H1 (cell line): ENCODE data around the gene ZNF584. TPM values are rescaled to one million over a fixed set of nuclear protein-coding genes. Genes with fewer than 3 reads are reported as not detected.
A peak's percentile ranks its signal among the peaks of the same experiment; 100 is the strongest.

Experiments
- CTCF ChIA-PET: fragments of 300-600 bp; sonication (Branson Sonifier 250); formaldehyde crosslinking; loops from one replicate; lab custom pipeline; 2021; ENCODE audit not compliant: partially characterized antibody; lab: Charles Lee
- POLR2A ChIA-PET: fragments of 300-600 bp; sonication (Branson Sonifier 250); formaldehyde crosslinking; loops from one replicate; lab custom pipeline; 2021; ENCODE audit warnings: inconsistent platforms; ENCODE audit not compliant: partially characterized antibody; lab: Charles Lee
- DNase-seq, 2 experiments: peaks; one replicate each; pipeline versions ENCODE4 v3.0.0 to v3.0.0-alpha.2; 2010 to 2022; ENCODE audit warnings: low spot score in 2 of 2, low read depth in 1 of 2, mixed read lengths in 1 of 2
- FAIRE-seq: peaks from 2 replicates; lab custom pipeline; 2011; peaks lifted over from hg19 to GRCh38; lab: Jason Lieb, UNC
- H2AFZ ChIP-seq: 2 replicates; pipeline ENCODE4 v1.8.1; 2012; ENCODE audit warnings: low read length, inconsistent platforms
- H2AK5ac ChIP-seq: 2 replicates; pipeline ENCODE4 v1.6.1; 2013; ENCODE audit warnings: low read depth, low read length
- H2BK120ac ChIP-seq: replicated peaks from 2 replicates; pipeline ENCODE3; 2013; ENCODE audit warnings: low read depth, low read length, inconsistent platforms
- H2BK12ac ChIP-seq: 2 replicates; pipeline ENCODE4 v1.6.1; 2013; ENCODE audit warnings: low read depth, low read length
- H2BK15ac ChIP-seq: 2 replicates; pipeline ENCODE4 v1.6.1; 2013; ENCODE audit warnings: low read length
- H2BK20ac ChIP-seq: 2 replicates; pipeline ENCODE4 v1.6.1; 2013; ENCODE audit warnings: low read length
- H2BK5ac ChIP-seq: 2 replicates; pipeline ENCODE4 v1.6.1; 2013; ENCODE audit warnings: low read depth, low read length
- H3K14ac ChIP-seq: 2 replicates; pipeline ENCODE4 v1.6.1; 2013; ENCODE audit warnings: inconsistent platforms; ENCODE audit not compliant: insufficient read length
- H3K18ac ChIP-seq: 2 replicates; pipeline ENCODE4 v1.6.1; 2013; ENCODE audit warnings: low read length; ENCODE audit errors: extremely low read depth
- H3K23ac ChIP-seq: 2 replicates; pipeline ENCODE4 v1.6.1; 2013; ENCODE audit warnings: inconsistent platforms; ENCODE audit not compliant: insufficient read length
- H3K23me2 ChIP-seq: 2 replicates; pipeline ENCODE4 v1.6.1; 2013; ENCODE audit warnings: low read depth, low read length
- H3K27ac ChIP-seq: 2 replicates; pipeline ENCODE4 v1.6.1; 2011; ENCODE audit warnings: low read depth, low read length, inconsistent platforms
- H3K27me3 ChIP-seq, 4 experiments: replicated peaks in 1 of 4; 1 replicate in 1 of 4; 2 replicates in 3 of 4; pipeline versions ENCODE4 v1.6.1 to v1.8.1; 2011 to 2013; ENCODE audit warnings: low read length in 3 of 4, mild to moderate bottlenecking in 3 of 4, inconsistent platforms in 2 of 4, mixed read lengths in 2 of 4, moderate library complexity in 1 of 4; ENCODE audit not compliant: control insufficient read depth in 3 of 4, insufficient read depth in 3 of 4; ENCODE audit errors: extremely low read depth in 1 of 4
- H3K36me3 ChIP-seq, 4 experiments: 2 replicates each; pipeline versions ENCODE4 v1.6.1 to v1.8.1; 2011 to 2013; ENCODE audit warnings: mild to moderate bottlenecking in 4 of 4, low read length in 3 of 4, moderate library complexity in 2 of 4, control low read depth in 1 of 4, inconsistent platforms in 1 of 4; ENCODE audit not compliant: insufficient read depth in 4 of 4, control insufficient read depth in 2 of 4
- H3K4ac ChIP-seq: replicated peaks from 2 replicates; pipeline ENCODE3; 2013; ENCODE audit warnings: low read length, low read depth, mixed read lengths, inconsistent platforms; ENCODE audit not compliant: insufficient read length
- H3K4me1 ChIP-seq, 4 experiments: replicated peaks in 1 of 4; 1 replicate in 1 of 4; 2 replicates in 3 of 4; pipeline versions ENCODE4 v1.6.1 to v1.8.1; 2011 to 2013; ENCODE audit warnings: low read length in 3 of 4, inconsistent platforms in 2 of 4, mixed read lengths in 1 of 4; ENCODE audit not compliant: insufficient read depth in 4 of 4, control insufficient read depth in 3 of 4
- H3K4me2 ChIP-seq, 2 experiments: 2 replicates each; pipeline versions ENCODE4 v1.6.1 to v1.8.1; 2011 to 2013; ENCODE audit warnings: low read depth in 2 of 2, low read length in 2 of 2, control low read depth in 1 of 2, inconsistent platforms in 1 of 2, mild to moderate bottlenecking in 1 of 2; ENCODE audit not compliant: insufficient read depth in 1 of 2
- H3K4me3 ChIP-seq, 4 experiments: fragments of 200-600, 300-600 bp in 1 of 4; sonication (generic), shearing (Covaris generic), sonication (Bioruptor Twin) in 1 of 4; 2 replicates each; pipeline versions ENCODE4 v1.5.1 to v1.8.1; 2011 to 2016; ENCODE audit warnings: low read length in 4 of 4, low read depth in 3 of 4, control low read depth in 2 of 4, inconsistent platforms in 2 of 4, mild to moderate bottlenecking in 2 of 4, mixed read lengths in 1 of 4, moderate library complexity in 1 of 4; ENCODE audit not compliant: insufficient read depth in 2 of 4; ENCODE audit errors: extremely low read depth in 1 of 4
- H3K56ac ChIP-seq: replicated peaks from 2 replicates; pipeline ENCODE3; 2013; ENCODE audit warnings: low read depth, mild to moderate bottlenecking, mixed read lengths, low read length, inconsistent platforms; ENCODE audit not compliant: insufficient read length
- H3K79me1 ChIP-seq: 2 replicates; pipeline ENCODE4 v1.6.1; 2013; ENCODE audit warnings: low read depth, low read length, control low read depth
- H3K79me2 ChIP-seq, 2 experiments: 2 replicates each; pipeline versions ENCODE4 v1.6.1 to v1.8.1; 2012 to 2013; ENCODE audit warnings: low read length in 2 of 2, mild to moderate bottlenecking in 2 of 2, inconsistent platforms in 1 of 2; ENCODE audit not compliant: insufficient read depth in 2 of 2, control insufficient read depth in 1 of 2
- H3K9ac ChIP-seq, 4 experiments: replicated peaks in 1 of 4; 1 replicate in 1 of 4; 2 replicates in 3 of 4; pipeline versions ENCODE4 v1.6.1 to v1.8.1; 2011 to 2013; ENCODE audit warnings: low read depth in 3 of 4, low read length in 3 of 4, control low read depth in 2 of 4, mild to moderate bottlenecking in 2 of 4, moderate library complexity in 2 of 4, inconsistent platforms in 1 of 4; ENCODE audit errors: extremely low read depth in 1 of 4
- H3K9me3 ChIP-seq, 2 experiments: 2 replicates each; pipeline versions ENCODE4 v1.6.1 to v1.8.1; 2012 to 2013; ENCODE audit warnings: mild to moderate bottlenecking in 2 of 2, moderate library complexity in 2 of 2, control low read depth in 1 of 2, inconsistent platforms in 1 of 2, low read depth in 1 of 2, low read length in 1 of 2, mixed read lengths in 1 of 2; ENCODE audit not compliant: insufficient read depth in 2 of 2
- H4K20me1 ChIP-seq, 2 experiments: replicated peaks in 1 of 2; 2 replicates each; pipeline versions ENCODE3 to v1.8.1; 2011 to 2013; ENCODE audit warnings: inconsistent platforms in 2 of 2, low read length in 2 of 2, mild to moderate bottlenecking in 1 of 2; ENCODE audit not compliant: insufficient read depth in 2 of 2, control insufficient read depth in 1 of 2
- H4K5ac ChIP-seq: 2 replicates; pipeline ENCODE4 v1.6.1; 2013; ENCODE audit warnings: low read length, low read depth, mixed read lengths, inconsistent platforms; ENCODE audit not compliant: insufficient read length
- H4K8ac ChIP-seq: 2 replicates; pipeline ENCODE4 v1.8.0; 2013; ENCODE audit warnings: mild to moderate bottlenecking, moderate library complexity, low read length, inconsistent platforms; ENCODE audit not compliant: insufficient read depth; ENCODE audit errors: extremely low read depth
- H4K91ac ChIP-seq: replicated peaks from 2 replicates; pipeline ENCODE3; 2013; ENCODE audit warnings: low read length, mixed read lengths, inconsistent platforms; ENCODE audit not compliant: insufficient read length
- SIN3A ChIP-seq, 2 experiments: IDR thresholded peaks in 1 of 2; conservative IDR thresholded peaks in 1 of 2; 2 replicates each; pipeline ENCODE4 v1.6.1; 2011 to 2012; ENCODE audit warnings: low read length in 2 of 2, improper control_type of control experiment in 1 of 2, low read depth in 1 of 2, mild to moderate bottlenecking in 1 of 2
- WGBS, 2 experiments: shearing (Covaris generic) in 1 of 2; methylation state at CpG; one replicate each; pipeline versions ENCODE4 v1.1.6 to v1.1.7; 2013 to 2015; ENCODE audit warnings: low lambda C conversion rate in 2 of 2, mixed read lengths in 2 of 2, inconsistent platforms in 1 of 2, low coverage in 1 of 2, missing lambda C conversion rate in 1 of 2; ENCODE audit not compliant: insufficient replicate concordance in 2 of 2, insufficient coverage in 1 of 2, insufficient read length in 1 of 2; ENCODE audit errors: extremely low coverage in 1 of 2, missing lambda C conversion rate in 1 of 2; 5-methylcytosine and 5-hydroxymethylcytosine counted together
- long read RNA-seq, 2 experiments: library from RNA in 1 of 2; library from capped mRNA in 1 of 2; stranded (forward); transcript quantifications; one replicate each; pipeline ENCODE4 v2.0.0, GENCODE V29; 2021; ENCODE audit warnings: inconsistent platforms in 1 of 2
- polyA minus RNA-seq, 3 experiments: library from RNA; depleted of rRNA, polyadenylated mRNA; stranded (reverse); fragments of >200 nt; gene quantifications; 1 replicate in 2 of 3; 2 replicates in 1 of 3; pipeline ENCODE4 v1.2.3, GENCODE V29; 2011
- polyA plus RNA-seq, 7 experiments: library from polyadenylated mRNA; depleted of rRNA in 3 of 7; stranded (reverse) in 5 of 7; unstranded in 2 of 7; fragments of >200 nt in 5 of 7; fragments of 200-250 nt in 2 of 7; gene quantifications; 1 replicate in 5 of 7; 2 replicates in 1 of 7; 4 replicates in 1 of 7; pipeline versions ENCODE4 v1.2.1 to v1.2.3, GENCODE V29; 2011 to 2013; ENCODE audit warnings: missing spikeins in 2 of 7, mixed read lengths in 2 of 7
- total RNA-seq: library from RNA; stranded (reverse); fragmentation: NEBNext Ultra II Directional; extraction: Animal tissue kit (Norgen Biotek cat#: 25700); gene quantifications from 2 replicates; pipeline ENCODE4 v1.2.1, GENCODE V29; 2021
- TF ChIP-seq, protein P1 (sequence below), 3 experiments: IDR thresholded peaks; 1 replicate in 2 of 3; 2 replicates in 1 of 3; pipeline versions ENCODE4 v1.5.1 to v1.6.1; 2011; ENCODE audit warnings: low read length in 3 of 3, mild to moderate bottlenecking in 3 of 3, inconsistent platforms in 2 of 3, low read depth in 1 of 3, moderate library complexity in 1 of 3; ENCODE audit not compliant: insufficient read depth in 1 of 3; ENCODE audit errors: control extremely low read depth in 1 of 3
- TF ChIP-seq, protein P2 (sequence below): IDR thresholded peaks from 2 replicates; pipeline ENCODE4 v1.6.1; 2011; ENCODE audit warnings: low read depth, mild to moderate bottlenecking, low read length; ENCODE audit not compliant: insufficient read depth

Gene ZNF584
- total RNA-seq, result 4.5 and 5.2 TPM in 2 replicates
- 2.5 and 2.7 TPM in 2 replicates for polyA plus RNA-seq (2011; rRNA removed)
- polyA plus RNA-seq (2011; cell fraction: cytosol; rRNA removed), result 3.1 TPM
- polyA plus RNA-seq (2011; cell fraction: nucleus; rRNA removed), result 4.3 TPM
- polyA plus RNA-seq (2012, experiment 1 of 2), result 2.9 to 4.4 TPM (median 3.7 TPM) in 4 replicates
- polyA plus RNA-seq (2012, experiment 2 of 2), result 1.5 TPM
- 2.4 TPM for polyA plus RNA-seq (2013, experiment 1 of 2)
- 2.7 TPM for polyA plus RNA-seq (2013, experiment 2 of 2)
- 4.9 and 5.9 TPM in 2 replicates for polyA minus RNA-seq (2011; rRNA and poly(A)+ RNA removed)
- 2.1 TPM for polyA minus RNA-seq (2011; cell fraction: cytosol; rRNA and poly(A)+ RNA removed)
- 3.0 TPM for polyA minus RNA-seq (2011; cell fraction: nucleus; rRNA and poly(A)+ RNA removed)
- long read RNA-seq, experiment 1, partial matches to known transcripts, result 0 of 2 reads
- long read RNA-seq, experiment 1, other reads (novel, unspliced or antisense), result 0 of 2 reads
- long read RNA-seq, experiment 2, partial matches to known transcripts, result 0 of 3 reads
- long read RNA-seq, experiment 2, other reads (novel, unspliced or antisense), result 3 of 3 reads

DNA sequence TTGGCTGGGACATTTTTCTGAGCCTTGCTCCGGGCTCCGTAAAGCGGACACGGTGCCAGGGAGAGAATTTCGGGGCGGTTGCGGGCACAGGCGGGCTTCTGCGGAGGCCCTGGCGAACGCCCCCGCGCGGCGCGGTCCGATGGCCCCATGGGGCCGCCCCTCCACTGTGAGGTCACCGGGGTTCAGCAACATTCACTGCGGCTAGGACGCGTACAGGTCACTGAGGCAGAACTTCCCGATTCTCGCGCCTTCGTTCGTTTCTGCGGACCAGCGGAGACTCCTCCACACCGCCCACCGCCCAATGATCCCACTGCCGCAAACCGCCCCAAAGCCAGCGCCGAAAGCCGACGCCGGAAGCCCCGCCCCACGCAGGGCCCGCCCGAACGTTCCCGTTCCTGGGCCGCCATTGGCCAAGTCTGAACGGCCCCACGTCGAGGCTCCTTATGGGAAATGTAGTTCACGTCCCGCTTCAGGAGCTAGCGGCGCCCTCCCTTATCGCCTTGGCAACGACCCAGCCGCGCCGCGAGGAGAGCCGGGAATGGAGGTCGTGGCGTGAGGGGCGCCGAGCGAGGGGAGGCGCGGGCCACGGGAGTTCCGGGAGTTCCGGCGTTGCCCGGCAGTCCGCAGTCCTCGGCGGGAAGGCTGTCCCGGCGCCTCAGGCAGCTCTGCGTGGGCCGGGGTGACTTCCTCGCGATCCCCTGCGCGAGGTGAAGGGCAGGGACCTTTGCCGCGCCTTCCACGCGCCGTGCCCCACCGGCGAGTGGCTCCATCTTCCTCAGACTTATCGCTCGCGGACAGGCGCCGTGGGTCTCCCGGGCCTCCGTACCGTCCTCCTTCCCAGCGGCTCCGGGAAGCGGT lies at the start of gene ZNF584:
Gene ZNF584 (plus strand): TSS at position 498 of the 858 bp plus-strand sequence. CDS start 499 bp downstream, outside the sequence.
- Histone ChIP-seq H3K4me2 (peak within 1 kb of the TSS; percentile 94 to 95), H3K9ac (peak within 1 kb of the TSS; percentile 69 to 78 (median 73)), H3K27ac (peak within 1 kb of the TSS; percentile 54; the same call in 1 of the 2 replicates), H3K56ac (peak within 1 kb of the TSS; percentile 57), H3K4me1 (peaks cover 0 to 18% (median 9%) of the 10 kb centered on the region in 4 experiments; a peak in 5 of 7 replicates), H4K91ac (peak within 1 kb of the TSS; percentile 65), H3K14ac (no peak within 1 kb of the TSS), H3K79me2 (no peaks in the 10 kb centered on the region), H3K9me3 (no peaks in the 10 kb centered on the region), H2AK5ac (no peak within 1 kb of the TSS), H2AFZ (peak within 1 kb of the TSS; percentile 74; the same call in 1 of the 2 replicates), H2BK5ac (peak within 1 kb of the TSS; percentile 82), H4K8ac (peak within 1 kb of the TSS; percentile 92), H3K23me2 (peaks cover 14% of the 10 kb centered on the region), H2BK120ac (no peak within 1 kb of the TSS), H2BK15ac (0 out of 2 replicates have a peak within 1 kb of the TSS, but pooled peaks have one; percentile 53), H3K27me3 (peaks cover 0 to 7% (median 1%) of the 10 kb centered on the region in 4 experiments; a peak in 2 of 7 replicates), H3K4ac (peak within 1 kb of the TSS; percentile 77), H3K23ac (no peak within 1 kb of the TSS), H3K36me3 (no peaks in the 10 kb centered on the region), H3K79me1 (0 out of 2 replicates have a peak, but pooled peaks cover 5% of the 10 kb centered on the region), H3K4me3 (peak within 1 kb of the TSS; percentile 76 to 85 (median 80)), H3K18ac (peak within 1 kb of the TSS; percentile 83), H4K5ac (peak within 1 kb of the TSS; percentile 68), H2BK20ac (no peak within 1 kb of the TSS), H2BK12ac (no peak within 1 kb of the TSS; the same call in 1 of the 2 replicates), H4K20me1 (no peaks in the 10 kb centered on the region)
- 2% methylated on average over 80 of the region's 100 CpGs; no CpG with 5 or more reads in 1 of the 2 experiments for WGBS, 2 experiments
- FAIRE-seq, result no peak
- POLR2A ChIA-PET, result interaction anchor here (0.7 to 1.6 kb wide), 16 partner anchors 8 to 135 kb away, joined by 3 to 14 read pairs (median 3); partner anchors contain the start of genes RNF225, ZNF132, ZNF324B and ZSCAN22
- CTCF ChIA-PET, result no interaction called here
- DNase-seq, result peak; percentile 74 to 93
- TF ChIP-seq, protein P1, sequence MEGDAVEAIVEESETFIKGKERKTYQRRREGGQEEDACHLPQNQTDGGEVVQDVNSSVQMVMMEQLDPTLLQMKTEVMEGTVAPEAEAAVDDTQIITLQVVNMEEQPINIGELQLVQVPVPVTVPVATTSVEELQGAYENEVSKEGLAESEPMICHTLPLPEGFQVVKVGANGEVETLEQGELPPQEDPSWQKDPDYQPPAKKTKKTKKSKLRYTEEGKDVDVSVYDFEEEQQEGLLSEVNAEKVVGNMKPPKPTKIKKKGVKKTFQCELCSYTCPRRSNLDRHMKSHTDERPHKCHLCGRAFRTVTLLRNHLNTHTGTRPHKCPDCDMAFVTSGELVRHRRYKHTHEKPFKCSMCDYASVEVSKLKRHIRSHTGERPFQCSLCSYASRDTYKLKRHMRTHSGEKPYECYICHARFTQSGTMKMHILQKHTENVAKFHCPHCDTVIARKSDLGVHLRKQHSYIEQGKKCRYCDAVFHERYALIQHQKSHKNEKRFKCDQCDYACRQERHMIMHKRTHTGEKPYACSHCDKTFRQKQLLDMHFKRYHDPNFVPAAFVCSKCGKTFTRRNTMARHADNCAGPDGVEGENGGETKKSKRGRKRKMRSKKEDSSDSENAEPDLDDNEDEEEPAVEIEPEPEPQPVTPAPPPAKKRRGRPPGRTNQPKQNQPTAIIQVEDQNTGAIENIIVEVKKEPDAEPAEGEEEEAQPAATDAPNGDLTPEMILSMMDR (IDR thresholded peaks at IDR 0.05; ENCODE audit: control extremely low read depth in 1 of 3, insufficient read depth in 1 of 3, low read depth in 1 of 3, low read length in 3 of 3), result no peak
- TF ChIP-seq, protein P2, sequence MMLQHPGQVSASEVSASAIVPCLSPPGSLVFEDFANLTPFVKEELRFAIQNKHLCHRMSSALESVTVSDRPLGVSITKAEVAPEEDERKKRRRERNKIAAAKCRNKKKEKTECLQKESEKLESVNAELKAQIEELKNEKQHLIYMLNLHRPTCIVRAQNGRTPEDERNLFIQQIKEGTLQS, result no peak
- peak; percentile 82 to 90; a peak in 3 of 4 replicates for TF ChIP-seq SIN3A (conservative IDR thresholded peaks at IDR 0.05 in 1 of 2, IDR thresholded peaks at IDR 0.05 in 1 of 2; ENCODE audit: low read depth in 1 of 2, low read length in 2 of 2)
